ENCODE results near the gene ZBTB20.

The ZBTB20 gene

DNA sequence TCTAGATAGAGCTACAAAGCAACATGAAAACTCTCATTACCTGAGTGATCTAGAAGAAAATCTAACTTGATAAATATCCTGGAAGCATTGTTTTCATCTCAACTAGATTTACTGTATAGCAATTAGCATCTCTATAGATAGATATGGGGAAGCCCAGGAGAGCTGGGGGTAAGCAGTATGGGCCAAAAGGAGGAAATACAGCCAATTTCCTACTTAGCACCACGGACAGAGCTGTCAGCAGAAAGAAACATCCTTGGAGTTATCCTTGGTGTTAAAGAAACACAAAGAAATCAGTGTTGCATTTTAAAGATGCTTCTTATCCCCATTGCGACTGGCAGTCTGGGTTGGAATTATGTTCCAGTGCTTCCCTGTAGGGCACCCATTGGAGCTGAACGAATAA lies 727.0 kb downstream of the ZBTB20 start:
- no peak for DNase-seq

DNA sequence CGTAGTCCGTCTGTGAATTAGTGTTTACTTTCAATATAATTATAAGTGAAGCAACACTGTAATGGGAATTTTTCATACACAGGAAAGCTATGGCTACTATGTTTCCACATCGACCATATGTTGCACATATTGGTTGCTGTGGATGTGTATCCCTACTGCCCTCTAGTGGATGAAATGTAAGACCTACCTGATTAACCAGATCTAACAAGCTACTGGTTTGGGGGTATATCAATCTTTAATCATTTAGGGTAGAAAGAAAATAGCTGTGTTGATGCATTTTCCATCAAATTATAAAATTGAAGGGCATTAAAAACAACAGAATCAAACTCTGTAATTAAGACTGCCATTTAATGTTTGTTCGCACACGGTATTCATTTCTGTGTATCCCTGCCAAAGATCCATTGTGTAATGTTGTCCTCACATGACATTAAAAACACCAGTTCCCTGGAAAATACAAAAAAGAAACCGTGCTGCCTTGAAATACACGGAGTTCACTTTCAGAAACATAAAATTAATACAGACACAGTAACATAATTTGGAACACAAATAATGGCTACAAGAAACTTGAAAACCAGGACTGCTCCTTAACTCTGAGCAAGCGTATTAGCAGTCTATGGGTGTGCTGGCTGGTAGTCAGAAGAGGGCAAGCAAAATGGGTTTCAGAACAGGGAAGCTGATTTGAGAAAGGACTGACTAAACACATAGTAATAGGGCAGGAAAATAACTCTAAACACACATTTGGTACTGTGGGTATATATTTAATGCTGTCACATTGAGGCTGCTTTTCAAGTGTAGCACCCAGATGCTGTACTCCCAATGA lies 728.2 kb downstream of the ZBTB20 start:
- DNase-seq: peak; percentile 27

DNA sequence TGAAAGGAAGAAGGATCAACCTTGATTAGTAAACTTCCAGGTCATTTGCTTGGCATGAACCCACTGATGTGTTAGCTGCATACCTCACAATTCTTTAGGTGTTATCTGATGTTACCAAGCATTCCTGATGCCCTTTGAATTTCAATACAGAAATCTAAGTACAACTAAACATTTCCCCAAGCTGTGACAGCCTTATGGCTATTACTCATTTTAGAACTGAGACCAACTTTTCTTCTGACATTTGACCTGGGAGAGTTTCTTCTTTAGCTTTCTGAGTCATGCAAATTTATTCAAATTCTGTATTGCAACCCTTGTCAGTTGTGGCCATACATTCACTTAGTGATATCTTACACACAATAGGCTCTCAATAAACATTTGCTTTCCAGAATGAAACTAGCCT lies 729.0 kb downstream of the ZBTB20 start:
- no peak for DNase-seq

DNA sequence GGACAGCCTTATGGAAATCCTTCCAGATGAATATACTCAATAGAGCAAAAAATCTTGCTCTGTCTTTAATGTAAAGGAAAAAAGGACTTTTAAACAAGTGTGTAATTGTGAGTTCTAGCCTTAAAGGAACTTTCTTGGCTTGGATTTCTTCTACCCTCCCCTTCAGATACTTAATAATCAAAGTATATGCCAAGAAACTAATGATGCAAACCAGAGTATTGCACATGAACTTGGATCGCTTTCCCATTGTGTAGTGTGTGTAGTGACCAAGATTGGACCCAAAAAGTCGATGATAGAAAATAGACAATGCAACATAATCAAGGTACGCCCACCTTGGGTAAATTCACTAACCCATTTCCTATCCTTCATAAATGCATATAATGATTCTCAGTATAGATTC lies 729.4 kb downstream of the ZBTB20 start:
- DNase-seq: no peak

DNA sequence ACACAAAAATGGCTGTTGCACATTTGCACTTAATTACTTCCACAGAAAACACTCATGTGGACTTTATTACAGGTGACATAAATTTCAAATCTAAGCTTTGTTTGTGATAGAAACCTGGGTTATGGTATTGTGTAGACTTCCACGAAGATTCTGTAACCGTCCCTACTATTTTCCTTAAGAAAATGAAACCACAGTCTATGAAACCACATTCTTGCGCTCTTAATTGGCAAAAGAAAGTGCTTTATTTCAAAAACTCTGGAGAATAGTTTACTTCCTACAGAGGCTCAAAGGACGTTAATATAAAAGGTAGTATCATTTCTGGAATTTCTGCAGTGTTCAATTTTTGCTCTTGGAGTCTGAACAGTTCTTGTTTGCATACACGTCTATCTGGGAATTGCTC lies 729.8 kb downstream of the ZBTB20 start:
- DNase-seq: no peak

DNA sequence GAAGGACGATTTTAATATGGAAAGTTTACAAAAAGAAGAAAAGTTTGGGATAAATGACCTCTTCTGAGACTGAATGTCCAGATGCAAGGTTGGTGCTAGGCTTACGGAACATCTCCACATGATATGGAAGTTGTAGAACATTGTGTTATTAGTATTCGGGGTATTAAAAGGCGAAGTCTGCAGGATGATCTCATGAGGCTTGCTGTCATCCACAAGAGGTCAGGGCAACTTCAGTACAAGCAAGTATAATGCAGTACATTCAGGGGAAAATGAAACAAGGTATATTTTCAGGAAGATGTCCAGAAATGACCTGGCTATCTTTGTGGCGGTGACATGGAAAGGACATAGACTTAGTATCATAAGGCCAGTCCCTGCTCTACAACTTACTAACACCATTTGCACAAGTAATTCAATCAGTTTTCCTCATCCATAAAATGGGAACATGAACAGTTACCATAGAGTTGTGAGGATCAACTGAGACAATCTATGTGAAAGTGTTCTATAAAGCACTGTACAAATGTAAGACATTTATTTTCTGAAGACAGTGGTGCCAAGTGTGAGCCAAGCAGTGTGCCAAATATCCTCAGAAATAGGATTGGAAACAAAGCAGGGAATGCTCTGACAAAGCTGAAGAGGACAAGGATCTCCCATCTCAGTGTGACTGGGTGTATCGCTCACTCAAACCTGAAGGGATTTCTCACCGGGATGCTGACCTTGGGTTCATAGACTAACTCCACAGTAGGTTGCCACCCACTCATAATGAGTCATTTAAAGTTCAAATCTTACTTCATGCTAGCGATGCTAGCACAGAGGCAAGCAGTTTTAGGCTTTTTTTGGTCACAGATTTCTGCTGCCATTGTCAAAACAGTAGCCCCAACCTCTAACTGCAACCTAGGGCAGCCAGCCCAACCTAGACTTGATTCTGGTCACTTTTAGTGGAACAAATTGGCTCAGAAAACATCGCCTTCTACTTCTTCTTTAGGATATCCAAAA lies 735.0 kb downstream of the ZBTB20 start:
- DNase-seq: no peak

DNA sequence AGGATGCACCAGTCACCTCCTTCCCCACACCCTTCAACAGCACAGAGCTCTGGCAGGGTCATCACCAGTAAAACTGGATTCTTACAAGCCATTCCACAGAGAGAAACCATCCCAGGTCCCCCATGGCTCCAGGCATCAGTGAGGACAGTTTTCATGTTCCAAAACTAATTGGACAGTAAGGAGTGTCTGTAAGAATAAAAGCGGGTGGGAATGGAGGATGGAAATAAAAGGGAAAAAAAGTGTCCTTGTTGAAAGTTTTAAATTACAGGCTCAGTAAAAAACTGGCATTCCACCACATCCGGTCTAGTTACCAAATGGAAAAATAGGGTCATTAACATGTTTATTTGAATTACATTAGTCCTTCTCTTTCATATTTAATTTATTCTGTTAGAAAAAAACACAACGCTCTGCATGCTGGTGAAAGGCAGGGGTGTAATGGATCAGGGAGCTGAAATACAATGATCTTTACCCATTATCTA lies 735.9 kb downstream of the ZBTB20 start:
- DNase-seq: no peak

DNA sequence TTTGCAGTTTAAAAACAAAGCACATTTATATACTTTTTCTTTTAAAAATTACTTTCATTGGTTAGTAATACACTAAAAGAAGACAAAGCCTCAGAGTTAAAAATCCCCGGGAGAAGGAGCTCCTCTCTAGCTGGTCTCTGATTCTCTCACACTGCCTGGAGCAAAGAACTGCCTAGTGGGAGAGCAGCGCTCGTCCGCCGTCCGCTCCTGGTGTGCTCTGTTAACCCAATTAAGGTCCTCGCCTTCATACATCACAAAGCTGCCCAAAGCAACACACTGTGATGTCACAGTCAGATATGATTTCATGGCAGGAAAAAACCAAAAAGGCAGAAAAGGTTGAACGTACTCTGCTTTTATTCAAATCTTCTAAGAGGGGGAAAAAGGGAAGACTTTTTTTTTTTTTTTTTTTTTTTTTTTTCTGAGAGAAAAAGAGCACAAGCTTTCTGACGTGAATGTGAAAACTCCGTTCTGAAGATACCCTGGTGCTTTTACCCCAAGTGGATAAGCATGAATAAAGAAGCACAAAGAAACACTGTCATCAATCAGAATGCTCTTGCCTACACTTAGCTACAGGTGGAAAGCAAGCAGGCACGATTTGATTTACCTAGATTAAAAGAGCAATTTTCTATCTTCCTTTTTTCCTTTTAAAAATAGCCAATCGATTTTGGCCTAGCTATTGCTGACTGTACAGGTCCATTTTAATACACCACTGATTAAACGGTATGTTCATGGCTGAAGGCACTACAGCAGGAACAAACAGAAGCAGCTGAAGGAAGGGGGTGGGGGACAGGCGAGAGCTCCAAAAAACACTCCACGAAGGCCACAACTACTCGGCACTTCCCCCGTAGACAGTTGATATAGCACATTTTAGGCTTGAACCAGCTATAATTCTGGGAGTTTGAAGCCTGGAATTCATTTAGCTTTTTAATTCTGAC lies 738.1 kb downstream of the ZBTB20 start:
- peak; percentile 81 for DNase-seq

DNA sequence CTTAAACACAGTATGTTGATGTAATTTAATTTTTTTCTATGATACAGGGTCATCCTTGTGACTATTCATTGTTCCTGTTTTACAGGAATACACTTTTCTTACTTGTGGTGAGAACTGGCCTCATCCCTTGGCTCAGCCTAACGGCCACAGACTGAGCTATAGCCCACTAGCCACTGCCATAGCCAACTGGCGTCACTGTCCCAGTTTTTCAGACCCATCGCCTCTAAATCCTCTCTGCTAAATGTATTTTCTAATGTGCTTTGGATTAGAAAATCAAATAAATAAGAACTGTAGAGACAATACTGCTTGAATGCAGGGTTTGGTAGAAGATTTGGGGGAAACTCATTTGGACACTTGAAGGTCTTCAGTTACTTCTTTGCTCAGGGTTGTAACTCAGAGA lies 740.2 kb downstream of the ZBTB20 start:
- DNase-seq: no peak

DNA sequence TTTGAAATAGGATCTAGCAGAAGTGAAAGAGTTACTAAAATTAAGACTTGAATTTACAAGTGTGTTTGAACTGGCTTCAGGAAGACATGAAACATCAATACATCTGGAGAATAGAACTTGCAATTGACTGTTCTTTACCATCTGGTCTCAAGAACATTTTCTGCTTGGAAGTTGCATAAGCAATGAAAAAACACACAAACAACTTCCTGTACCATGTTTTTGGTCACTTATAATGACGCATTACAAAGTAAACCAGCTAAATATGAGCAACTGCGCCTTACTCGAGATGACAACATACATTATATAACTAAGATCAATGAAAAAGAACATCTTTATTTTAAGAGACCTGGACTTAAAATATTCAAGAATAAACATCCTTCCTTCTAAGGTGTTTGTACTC lies 740.8 kb downstream of the ZBTB20 start:
- DNase-seq: no peak

DNA sequence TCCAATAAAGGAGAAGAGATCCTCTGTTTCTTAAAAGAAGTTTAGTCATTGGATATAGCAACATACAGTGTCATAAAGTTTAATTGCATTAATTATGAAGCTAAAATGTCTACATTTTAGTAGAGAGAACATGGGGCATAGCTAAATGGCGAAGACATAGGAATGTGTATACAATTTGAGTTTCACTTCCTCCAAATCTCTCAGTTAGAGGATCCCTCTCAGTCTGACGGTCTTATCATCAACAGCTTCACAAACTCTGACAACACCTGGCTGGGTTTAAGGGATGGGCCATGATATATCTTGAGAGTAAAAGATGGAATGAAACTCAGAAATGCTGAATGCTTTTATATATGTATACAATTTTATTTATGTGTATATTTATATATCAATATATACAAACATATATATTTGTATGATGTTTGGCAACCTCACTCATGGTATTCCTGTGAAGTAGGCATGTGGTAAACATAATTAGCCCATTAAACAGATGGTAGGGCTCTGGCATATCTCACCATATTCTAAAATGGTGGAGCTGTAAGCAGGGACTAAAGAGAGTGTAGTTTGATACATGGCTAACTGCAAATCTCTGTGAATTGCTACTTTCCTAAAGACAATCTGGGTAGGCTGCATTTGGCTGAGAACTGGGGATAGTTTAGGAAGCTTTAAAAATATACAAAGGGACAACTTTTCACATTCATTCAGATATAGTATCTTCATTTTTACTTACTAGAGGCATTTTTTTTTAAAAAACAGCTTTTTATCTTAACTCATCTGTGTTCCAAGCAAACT lies 741.7 kb downstream of the ZBTB20 start:
- DNase-seq: no peak

DNA sequence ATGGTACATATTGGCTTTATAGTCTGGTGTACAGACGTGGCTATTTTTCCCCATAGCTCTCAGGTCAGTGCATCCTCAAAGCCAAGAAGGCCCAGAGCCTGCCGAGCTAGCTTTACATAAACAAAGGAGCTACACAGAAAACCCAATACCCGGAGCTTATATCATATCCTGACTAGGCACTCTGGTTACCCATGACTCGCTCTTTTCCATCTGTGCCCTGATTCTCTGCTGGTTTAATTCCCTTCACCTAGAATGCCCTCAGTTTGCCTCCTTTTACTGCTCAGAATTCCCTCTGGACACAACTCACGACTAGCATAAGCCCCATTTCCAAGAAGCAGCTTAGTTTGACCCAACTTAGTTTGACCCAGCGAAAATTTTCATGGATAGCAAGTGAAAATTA lies 742.5 kb downstream of the ZBTB20 start:
- no peak for DNase-seq

DNA sequence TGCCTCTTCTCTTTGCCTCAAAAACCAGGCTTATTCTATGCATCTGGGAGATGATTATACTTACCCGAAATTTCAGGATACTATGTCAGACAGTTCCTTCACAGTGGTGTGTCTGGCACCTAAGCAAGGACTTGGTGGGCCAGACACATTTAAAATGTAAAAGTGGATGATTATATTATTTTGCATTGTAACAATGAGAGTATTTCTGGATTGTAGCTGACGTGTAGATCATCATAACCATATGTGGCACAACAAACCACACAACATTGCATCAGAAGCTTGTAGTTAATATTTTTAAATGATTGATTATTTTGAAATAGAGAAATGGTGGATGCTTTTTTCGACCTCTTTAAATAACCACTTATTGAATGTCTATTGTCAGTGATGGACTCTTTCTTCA lies 744.2 kb downstream of the ZBTB20 start:
- DNase-seq: no peak

DNA sequence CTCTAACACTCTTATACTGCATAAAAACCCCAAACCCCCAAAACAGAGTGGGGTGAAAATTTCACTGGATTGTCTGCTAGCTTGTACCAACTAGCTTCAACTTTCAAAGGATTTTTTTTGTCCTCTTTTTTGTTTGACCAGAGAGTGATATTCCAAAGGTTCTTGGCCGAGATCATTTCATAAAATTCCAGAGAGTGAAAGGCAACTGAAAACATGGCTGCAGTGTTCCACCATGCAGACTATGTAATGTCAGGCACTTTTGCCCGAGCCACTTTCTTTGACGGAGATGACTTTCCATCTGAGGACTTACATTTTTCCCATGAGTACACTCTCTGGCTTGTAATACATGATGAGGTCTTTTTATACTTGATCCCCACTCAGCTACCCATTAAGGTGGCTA lies 745.7 kb downstream of the ZBTB20 start:
- no peak for DNase-seq

DNA sequence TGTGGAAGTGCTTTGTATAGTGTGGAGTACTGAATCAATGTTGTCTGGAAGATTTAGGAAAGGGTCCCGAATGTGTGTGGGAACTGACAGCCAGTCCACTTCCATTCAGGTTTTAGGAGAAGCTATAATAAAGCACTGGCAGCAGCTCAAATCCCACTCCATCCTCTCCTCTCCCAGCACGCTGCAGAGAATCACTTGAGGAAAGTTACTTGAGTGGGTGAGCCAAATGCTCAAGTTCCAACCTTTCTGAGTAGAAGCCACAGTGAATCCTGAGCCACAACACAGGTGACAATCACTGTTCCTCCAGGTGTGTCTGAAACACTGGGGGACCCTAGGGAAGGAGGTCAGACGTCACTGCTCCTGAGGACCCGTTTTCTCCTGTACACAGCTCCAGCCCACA lies 746.7 kb downstream of the ZBTB20 start:
- no peak for DNase-seq

DNA sequence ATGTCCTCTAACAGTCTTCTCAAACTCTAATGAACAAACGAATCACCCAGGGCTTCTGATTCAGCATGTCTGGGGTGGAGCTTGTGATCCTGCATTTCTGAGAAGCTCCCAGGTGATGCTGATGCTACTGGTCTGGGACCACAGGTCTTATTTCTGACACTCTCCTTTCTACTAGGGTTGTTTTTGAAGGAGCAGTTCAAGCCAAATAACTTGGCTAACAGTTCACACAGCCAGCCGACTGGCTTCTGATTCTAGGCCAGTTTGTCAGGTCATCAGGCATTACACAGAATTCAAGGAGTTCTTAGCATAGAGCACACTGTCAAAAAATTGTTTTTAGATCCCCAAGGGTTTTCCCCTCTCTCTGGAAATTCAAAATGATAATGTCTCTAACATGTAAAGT lies 752.5 kb downstream of the ZBTB20 start:
- no peak for DNase-seq

DNA sequence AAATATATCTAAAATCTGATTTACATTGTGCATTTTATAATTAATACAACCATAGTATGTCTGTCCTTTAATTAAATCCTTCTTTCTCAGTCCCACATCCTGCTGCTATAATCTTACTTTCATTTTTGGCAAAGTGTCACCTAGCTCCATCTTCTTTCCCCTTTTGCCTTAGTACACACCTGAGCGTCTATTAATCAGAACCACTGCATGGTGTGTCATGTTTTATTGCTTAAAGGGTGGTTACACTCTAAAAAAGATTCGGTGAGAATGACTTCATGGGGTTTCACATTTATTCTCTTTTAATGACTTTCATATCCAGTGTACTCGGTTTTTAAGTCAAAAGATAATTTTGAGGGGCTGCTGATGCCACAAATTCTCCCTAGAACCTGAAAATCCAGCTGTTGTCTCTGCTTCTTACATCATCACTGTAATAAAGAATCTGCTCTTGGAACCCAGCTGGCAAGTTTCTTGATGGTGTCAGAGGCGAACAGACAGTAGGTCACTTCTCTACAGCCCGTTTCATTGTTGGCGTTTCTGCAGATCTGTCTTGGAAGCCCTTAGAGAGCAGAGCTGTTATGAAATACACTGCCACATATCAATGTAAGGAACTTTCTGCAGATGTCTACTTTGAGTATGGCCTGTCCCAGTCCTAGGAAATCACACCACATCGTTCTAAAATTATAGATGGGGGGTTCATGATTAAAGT lies 753.6 kb downstream of the ZBTB20 start:
- no peak for DNase-seq

DNA sequence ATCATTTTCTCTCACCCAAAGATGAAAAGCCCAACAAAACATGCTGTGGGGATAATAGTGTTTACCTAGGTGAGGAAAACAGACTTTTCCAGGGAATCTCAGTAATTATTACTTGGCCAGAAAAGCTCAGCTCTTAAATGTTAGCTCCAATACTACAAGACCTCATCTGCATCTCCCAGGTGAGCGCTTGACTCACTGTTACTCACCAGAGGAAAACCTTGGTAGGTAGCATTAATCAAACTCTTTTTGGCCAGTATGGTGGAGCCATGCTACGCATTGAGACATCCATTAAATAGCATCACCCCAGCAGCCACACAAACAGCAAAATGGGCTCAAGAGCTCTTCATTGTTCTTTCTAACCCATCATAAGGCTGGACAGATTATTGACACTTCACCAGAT lies 754.3 kb downstream of the ZBTB20 start:
- no peak for DNase-seq

DNA sequence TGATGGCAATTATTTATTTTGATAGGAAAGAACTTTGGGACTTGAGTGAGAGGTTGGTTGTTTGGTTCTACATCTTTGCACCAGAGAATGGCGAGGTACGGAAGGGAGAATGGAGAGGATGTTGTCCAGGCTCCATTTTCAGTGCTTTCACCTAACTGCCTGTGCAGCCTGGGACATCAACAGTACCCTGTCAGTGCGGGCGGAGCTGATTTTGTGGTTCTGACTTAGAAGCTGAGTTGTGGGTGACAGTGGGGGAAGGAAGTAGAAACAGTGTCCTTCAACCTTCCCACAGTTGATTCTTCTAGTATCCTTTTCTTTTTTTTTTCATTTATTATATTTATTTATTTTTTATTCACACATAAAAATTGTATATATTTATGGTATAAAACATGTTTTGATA lies 757.9 kb downstream of the ZBTB20 start:
- no peak for DNase-seq

DNA sequence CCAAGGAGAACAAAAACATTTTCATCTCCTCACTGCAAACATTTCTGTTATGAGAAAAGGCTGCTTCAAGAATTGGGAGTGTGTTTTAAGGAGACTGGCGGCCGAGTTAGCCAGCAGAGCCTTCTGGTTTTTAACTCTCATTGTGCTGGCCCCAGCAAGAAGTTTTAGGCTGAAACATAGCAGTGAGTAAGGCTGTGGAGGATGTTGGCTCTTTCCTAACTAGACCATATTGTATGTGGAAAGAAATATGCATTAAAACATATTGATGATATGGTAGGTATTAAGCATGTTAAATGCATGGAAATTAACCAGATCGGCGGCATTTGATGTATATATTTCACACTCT lies 762.6 kb downstream of the ZBTB20 start:
- no peak for DNase-seq

DNA sequence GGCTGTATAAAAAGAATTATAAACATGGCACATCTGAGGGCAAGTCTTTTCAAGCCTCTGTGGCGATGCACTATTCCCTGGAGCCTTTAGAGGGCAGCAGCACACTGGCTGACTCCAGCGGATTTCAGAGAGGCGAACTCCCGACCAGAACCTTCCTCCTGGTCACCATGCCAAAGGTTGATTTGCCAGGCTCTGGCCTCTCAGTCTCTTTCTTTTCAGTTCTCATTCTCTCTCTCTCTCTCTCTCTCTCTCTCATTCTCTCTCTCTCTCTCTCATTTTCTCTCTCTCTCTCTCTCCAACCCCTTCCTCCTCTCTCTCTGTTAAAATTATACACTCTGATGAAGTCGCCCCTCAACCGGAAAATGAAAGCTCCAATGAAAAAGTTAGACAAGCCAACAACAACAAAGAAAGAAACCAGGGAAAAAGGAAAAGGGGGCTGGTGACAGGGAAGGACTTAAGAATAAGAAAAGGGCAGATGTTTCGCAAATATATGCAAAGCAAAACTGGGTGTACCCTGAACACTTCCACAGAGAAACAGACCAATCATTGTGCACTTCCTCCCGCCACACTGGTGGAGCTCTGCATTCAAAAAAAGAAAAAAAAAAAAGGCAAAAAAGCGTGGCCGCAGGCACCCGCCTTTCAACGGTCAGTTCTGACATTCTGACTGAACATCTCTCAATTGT lies 763.1 kb downstream of the ZBTB20 start:
- no peak for DNase-seq
